ENCODE results near the gene KRTAP1-3. TPM values are rescaled to one million over a fixed set of nuclear protein-coding genes. Genes with fewer than 3 reads are reported as not detected.
"Not testable (repeated sequence)": the region's sequence is repeated elsewhere in the genome, so short reads cannot be mapped to it uniquely, and the experiment has no call there.

Gene KRTAP1-3
- total RNA-seq, 2 experiments from 2014 or later, result not detected

DNA sequence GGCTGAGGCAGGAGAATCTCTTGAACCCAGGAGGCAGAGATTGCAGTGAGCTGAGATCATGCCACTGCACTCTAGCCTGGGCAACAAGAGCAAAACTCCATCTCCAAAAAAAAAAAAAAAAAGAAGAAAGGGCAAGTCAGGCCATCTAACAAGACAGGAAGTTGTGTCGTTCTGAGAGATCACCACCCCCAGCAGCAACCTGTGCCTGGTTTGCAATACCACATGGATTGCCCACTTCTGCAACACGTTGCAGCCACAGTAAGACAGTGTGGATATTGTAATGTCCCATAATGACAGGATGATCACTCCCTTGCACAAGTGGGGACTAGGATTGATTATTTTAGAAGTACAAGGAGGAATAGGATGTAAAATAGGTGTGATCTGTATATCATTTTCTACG is 34.4 kb upstream of the KRTAP1-3 start:
- no peaks in the 10 kb centered on the region for H4K20me1 ChIP-seq (ENCODE audit: insufficient read depth, low read length)
- H3K27ac ChIP-seq (ENCODE audit: low read depth, low read length, poor library complexity, severe bottlenecking), result no peak overlapping the region
- H3K9me3 ChIP-seq (ENCODE audit: low read length), result no peaks in the 10 kb centered on the region
- CTCF ChIA-PET (ENCODE audit: unreplicated experiment), result no interaction called here
- no TSS peak for BruUV-seq (replicated peaks)
- H2AFZ ChIP-seq (ENCODE audit: low read length), result no peak overlapping the region
- POLR2A ChIA-PET, result no interaction called here
- H3K79me2 ChIP-seq (ENCODE audit: insufficient read depth, low read depth, low read length), result no peaks in the 10 kb centered on the region
- intact Hi-C loops (cut with micrococcal nuclease; ENCODE audit: unreplicated experiment), result no loop called here
- no peak overlapping the region for H3K4me2 ChIP-seq (ENCODE audit: low read length)
- TF ChIP-seq EZH2phosphoT487 (IDR thresholded peaks at IDR 0.05; ENCODE audit: borderline replicate concordance, low read depth, low read length), result no peak
- TF ChIP-seq, protein P1, sequence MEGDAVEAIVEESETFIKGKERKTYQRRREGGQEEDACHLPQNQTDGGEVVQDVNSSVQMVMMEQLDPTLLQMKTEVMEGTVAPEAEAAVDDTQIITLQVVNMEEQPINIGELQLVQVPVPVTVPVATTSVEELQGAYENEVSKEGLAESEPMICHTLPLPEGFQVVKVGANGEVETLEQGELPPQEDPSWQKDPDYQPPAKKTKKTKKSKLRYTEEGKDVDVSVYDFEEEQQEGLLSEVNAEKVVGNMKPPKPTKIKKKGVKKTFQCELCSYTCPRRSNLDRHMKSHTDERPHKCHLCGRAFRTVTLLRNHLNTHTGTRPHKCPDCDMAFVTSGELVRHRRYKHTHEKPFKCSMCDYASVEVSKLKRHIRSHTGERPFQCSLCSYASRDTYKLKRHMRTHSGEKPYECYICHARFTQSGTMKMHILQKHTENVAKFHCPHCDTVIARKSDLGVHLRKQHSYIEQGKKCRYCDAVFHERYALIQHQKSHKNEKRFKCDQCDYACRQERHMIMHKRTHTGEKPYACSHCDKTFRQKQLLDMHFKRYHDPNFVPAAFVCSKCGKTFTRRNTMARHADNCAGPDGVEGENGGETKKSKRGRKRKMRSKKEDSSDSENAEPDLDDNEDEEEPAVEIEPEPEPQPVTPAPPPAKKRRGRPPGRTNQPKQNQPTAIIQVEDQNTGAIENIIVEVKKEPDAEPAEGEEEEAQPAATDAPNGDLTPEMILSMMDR (conservative IDR thresholded peaks at IDR 0.05; ENCODE audit: low read length), result no peak
- H3K36me3 ChIP-seq (ENCODE audit: insufficient read depth, low read length), result no peaks in the 10 kb centered on the region
- H3K4me3 ChIP-seq (ENCODE audit: low read depth, low read length, poor library complexity, severe bottlenecking), result no peak overlapping the region
- H3K9me2 ChIP-seq (ENCODE audit: insufficient read depth, low read length), result no peaks in the 10 kb centered on the region
- DNase-seq (ENCODE audit: low spot score), result no peak
- H3K4me1 ChIP-seq (ENCODE audit: insufficient read depth, low read length, poor library complexity, severe bottlenecking), result no peaks in the 10 kb centered on the region

DNA sequence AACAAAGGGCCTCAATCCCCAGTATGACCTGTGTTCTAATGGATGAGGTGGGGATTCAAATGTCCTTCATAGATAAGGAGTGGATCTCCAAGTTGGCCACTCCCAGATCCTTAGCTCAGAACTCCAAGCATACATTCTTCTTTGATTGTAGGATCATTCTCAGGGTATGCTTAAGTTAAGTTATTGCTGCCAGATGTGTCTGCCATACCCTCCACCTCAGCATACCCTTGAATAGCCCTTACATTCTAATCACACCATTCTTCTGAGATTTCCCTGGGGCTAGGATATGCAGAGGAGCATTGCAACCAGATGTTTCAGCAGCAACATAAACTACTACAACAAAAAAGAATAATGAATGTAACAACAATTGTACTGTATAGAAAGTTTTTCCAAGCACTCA is 32.6 kb upstream of the KRTAP1-3 start:
- no peak for DNase-seq (ENCODE audit: low spot score)
- H2AFZ ChIP-seq (ENCODE audit: low read length), result no peak overlapping the region
- ChIA-PET CTCF (ENCODE audit: unreplicated experiment) (no interaction called here), POLR2A (no interaction called here)
- H3K79me2 ChIP-seq (ENCODE audit: insufficient read depth, low read depth, low read length), result no peaks in the 10 kb centered on the region
- no peak overlapping the region for H3K27ac ChIP-seq (ENCODE audit: low read depth, low read length, poor library complexity, severe bottlenecking)
- H3K4me1 ChIP-seq (ENCODE audit: insufficient read depth, low read length, poor library complexity, severe bottlenecking), result no peaks in the 10 kb centered on the region
- H3K4me2 ChIP-seq (ENCODE audit: low read length), result no peak overlapping the region
- TF ChIP-seq, protein P1 (conservative IDR thresholded peaks at IDR 0.05; ENCODE audit: low read length), result no peak
- TF ChIP-seq EZH2phosphoT487 (IDR thresholded peaks at IDR 0.05; ENCODE audit: borderline replicate concordance, low read depth, low read length), result no peak
- BruUV-seq (replicated peaks), result no TSS peak
- H3K9me2 ChIP-seq (ENCODE audit: insufficient read depth, low read length), result no peaks in the 10 kb centered on the region
- H3K4me3 ChIP-seq (ENCODE audit: low read depth, low read length, poor library complexity, severe bottlenecking), result no peak overlapping the region
- intact Hi-C loops (cut with micrococcal nuclease; ENCODE audit: unreplicated experiment), result no loop called here
- H3K9me3 ChIP-seq (ENCODE audit: low read length), result no peaks in the 10 kb centered on the region
- no peaks in the 10 kb centered on the region for H3K36me3 ChIP-seq (ENCODE audit: insufficient read depth, low read length)
- H4K20me1 ChIP-seq (ENCODE audit: insufficient read depth, low read length), result no peaks in the 10 kb centered on the region

DNA sequence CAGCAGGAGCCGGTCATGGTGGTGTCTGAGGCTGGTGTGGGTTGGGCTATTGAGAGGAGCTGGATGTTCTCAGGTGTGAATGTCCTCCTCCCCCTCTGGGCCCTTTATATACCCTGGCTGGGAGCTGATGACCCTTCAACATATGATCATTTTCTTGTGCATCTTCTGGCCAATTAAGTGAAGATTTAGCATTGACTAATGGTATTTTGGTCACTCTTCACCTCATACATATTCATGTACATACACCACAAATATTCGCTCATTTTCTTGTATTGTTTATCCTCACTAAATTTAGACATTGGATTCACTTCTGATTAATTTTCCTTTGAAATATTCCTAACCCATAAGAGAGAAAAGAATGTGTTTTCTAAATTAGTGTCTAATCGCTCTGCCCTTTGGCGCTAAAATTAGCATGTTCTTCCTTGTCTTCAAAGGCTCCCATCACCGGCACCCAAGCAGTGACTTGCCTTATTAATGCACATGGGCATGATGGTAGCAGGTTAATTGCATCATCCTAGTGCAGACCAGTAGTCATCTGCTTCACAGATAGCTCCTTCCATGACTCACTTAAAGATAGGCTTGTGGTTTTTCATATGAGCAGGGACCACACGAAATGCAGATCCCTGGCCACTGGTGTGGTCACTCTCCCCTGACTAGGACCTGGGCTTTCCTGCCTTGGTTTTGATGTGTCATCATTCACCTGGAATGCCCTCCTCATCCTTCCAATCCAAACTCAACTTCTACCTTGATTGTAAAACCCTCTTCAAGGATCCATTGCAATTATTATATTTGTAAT is 31.4 kb upstream of the KRTAP1-3 start, which contains the start of gene KRTAP2-4:
Gene KRTAP2-4, minus strand, starts transcription at position 51 of the 796 bp plus-strand sequence. Its CDS starts 34 bp downstream, at position 17.
- TF ChIP-seq EZH2phosphoT487 (IDR thresholded peaks at IDR 0.05; ENCODE audit: borderline replicate concordance, low read depth, low read length), result no peak
- TF ChIP-seq, protein P1 (conservative IDR thresholded peaks at IDR 0.05; ENCODE audit: low read length), result no peak
- Histone ChIP-seq H4K20me1 (ENCODE audit: insufficient read depth, low read length) (no peaks in the 10 kb centered on the region), H2AFZ (ENCODE audit: low read length) (no peak within 1 kb of the TSS), H3K4me2 (ENCODE audit: low read length) (no peak within 1 kb of the TSS), H3K27ac (ENCODE audit: low read depth, low read length, poor library complexity, severe bottlenecking) (no peak within 1 kb of the TSS), H3K4me3 (ENCODE audit: low read depth, low read length, poor library complexity, severe bottlenecking) (no peak within 1 kb of the TSS), H3K9me2 (ENCODE audit: insufficient read depth, low read length) (no peaks in the 10 kb centered on the region), H3K36me3 (ENCODE audit: insufficient read depth, low read length) (no peaks in the 10 kb centered on the region), H3K4me1 (ENCODE audit: insufficient read depth, low read length, poor library complexity, severe bottlenecking) (no peaks in the 10 kb centered on the region), H3K79me2 (ENCODE audit: insufficient read depth, low read depth, low read length) (no peaks in the 10 kb centered on the region), H3K9me3 (ENCODE audit: low read length) (no peaks in the 10 kb centered on the region)
- intact Hi-C loops (cut with micrococcal nuclease; ENCODE audit: unreplicated experiment), result no loop called here
- no peak for DNase-seq (ENCODE audit: low spot score)
- POLR2A ChIA-PET, result no interaction called here
- no TSS peak for BruUV-seq (replicated peaks)
- CTCF ChIA-PET (ENCODE audit: unreplicated experiment), result no interaction called here

DNA sequence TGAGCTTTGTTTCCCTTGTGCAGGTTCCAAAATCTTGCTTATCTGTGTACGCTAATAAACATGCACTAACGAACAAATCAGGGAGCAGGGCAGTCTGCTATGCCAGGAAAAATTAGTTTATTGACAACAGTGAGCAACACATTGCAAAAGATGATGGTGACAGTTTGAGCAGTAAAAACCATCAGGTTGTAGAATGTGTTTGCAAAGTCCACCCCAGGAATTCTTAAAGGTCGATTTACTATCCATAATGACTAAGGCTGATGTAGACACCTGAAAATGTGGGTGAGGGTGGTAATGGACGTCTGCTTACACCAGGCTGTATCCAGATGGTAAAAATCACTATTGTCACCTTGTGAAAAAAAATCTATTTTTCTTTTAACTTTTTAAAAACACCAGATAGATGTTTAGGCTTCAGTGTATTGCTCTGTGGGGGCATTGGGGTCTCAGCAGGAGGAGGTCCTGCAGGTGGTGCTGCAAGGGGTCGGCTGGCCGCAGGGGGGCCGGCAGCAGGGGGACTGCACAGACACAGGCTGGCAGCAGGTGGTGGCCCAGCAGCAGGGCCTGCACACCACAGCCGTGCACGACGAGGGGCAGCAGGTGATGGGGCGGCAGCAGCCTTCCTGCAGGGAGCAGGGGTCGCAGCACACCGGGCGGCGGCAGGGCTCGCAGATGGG is 30.5 kb upstream of the KRTAP1-3 start:
- intact Hi-C loops (cut with micrococcal nuclease; ENCODE audit: unreplicated experiment); H3K9me2 ChIP-seq (ENCODE audit: insufficient read depth, low read length); H2AFZ ChIP-seq (ENCODE audit: low read length); POLR2A ChIA-PET; H3K4me2 ChIP-seq (ENCODE audit: low read length); DNase-seq (ENCODE audit: low spot score); H3K36me3 ChIP-seq (ENCODE audit: insufficient read depth, low read length); BruUV-seq (replicated peaks); H3K4me3 ChIP-seq (ENCODE audit: low read depth, low read length, poor library complexity, severe bottlenecking); H4K20me1 ChIP-seq (ENCODE audit: insufficient read depth, low read length); H3K79me2 ChIP-seq (ENCODE audit: insufficient read depth, low read depth, low read length); CTCF ChIA-PET (ENCODE audit: unreplicated experiment); H3K27ac ChIP-seq (ENCODE audit: low read depth, low read length, poor library complexity, severe bottlenecking); H3K9me3 ChIP-seq (ENCODE audit: low read length); H3K4me1 ChIP-seq (ENCODE audit: insufficient read depth, low read length, poor library complexity, severe bottlenecking): not testable (repeated sequence)

Data from OCI-LY7 (cell line).